ENCODE results near the gene APOO. TPM values are rescaled to one million over a fixed set of nuclear protein-coding genes. Genes with fewer than 3 reads are reported as not detected.

The APOO gene
- total RNA-seq, 1 experiment from 2014 or later, result 42.3 TPM

- no peaks in the 10 kb centered on the region for H3K27me3 ChIP-seq (ENCODE audit: insufficient read depth, low read depth)
- no peak overlapping the region for H3K4me3 ChIP-seq
- no peaks in the 10 kb centered on the region for H3K9me3 ChIP-seq (ENCODE audit: insufficient read depth, low read depth)
- no peaks in the 10 kb centered on the region for H4K20me1 ChIP-seq (ENCODE audit: insufficient read depth)
- CTCF ChIA-PET, result no interaction called here
- no peak overlapping the region for H3K27ac ChIP-seq
- peak overlapping the region; percentile 39; the same call in 1 of the 2 replicates for H2AFZ ChIP-seq
- H3K4me2 ChIP-seq, result no peak overlapping the region
- no peaks in the 10 kb centered on the region for H3K79me2 ChIP-seq (ENCODE audit: low read depth)
- no peaks in the 10 kb centered on the region for H3F3A ChIP-seq (ENCODE audit: insufficient read depth, low read depth)
- TF ChIP-seq CTCF (conservative IDR thresholded peaks at IDR 0.05) (no peak), EZH2 (IDR thresholded peaks at IDR 0.05; ENCODE audit: low read depth) (no peak)
- POLR2A ChIA-PET (ENCODE audit: unreplicated experiment), result no interaction called here
- H3K4me1 ChIP-seq (replicated peaks; ENCODE audit: insufficient read depth), result no peaks in the 10 kb centered on the region
- BruUV-seq (replicated peaks), result no TSS peak
- no peaks in the 10 kb centered on the region for H3K36me3 ChIP-seq (ENCODE audit: low read depth)
- H3K9me2 ChIP-seq (ENCODE audit: insufficient read depth), result no peaks in the 10 kb centered on the region
- DNase-seq, result no peak
- intact Hi-C loops (cut with micrococcal nuclease; ENCODE audit: unreplicated experiment), result no loop called here
These were observed 45.5 kb upstream of the APOO start for GRCh38 chrX:23952984-23953907.

GRCh38 chrX:23952391-23952790, 44.7 kb upstream of the APOO start:
- CTCF ChIA-PET, result no interaction called here
- DNase-seq, result no peak
- POLR2A ChIA-PET (ENCODE audit: unreplicated experiment), result no interaction called here
- no peaks in the 10 kb centered on the region for H3K9me3 ChIP-seq (ENCODE audit: insufficient read depth, low read depth)
- intact Hi-C loops (cut with micrococcal nuclease; ENCODE audit: unreplicated experiment), result no loop called here
- no peak overlapping the region for H3K27ac ChIP-seq
- H3K4me2 ChIP-seq, result no peak overlapping the region
- no TSS peak for BruUV-seq (replicated peaks)
- TF ChIP-seq EZH2 (IDR thresholded peaks at IDR 0.05; ENCODE audit: low read depth) (no peak), CTCF (conservative IDR thresholded peaks at IDR 0.05) (no peak)
- no peak overlapping the region for H3K4me3 ChIP-seq
- no peaks in the 10 kb centered on the region for H4K20me1 ChIP-seq (ENCODE audit: insufficient read depth)
- H3K79me2 ChIP-seq (ENCODE audit: low read depth), result no peaks in the 10 kb centered on the region
- no peak overlapping the region for H2AFZ ChIP-seq
- no peaks in the 10 kb centered on the region for H3K27me3 ChIP-seq (ENCODE audit: insufficient read depth, low read depth)
- H3K36me3 ChIP-seq (ENCODE audit: low read depth), result no peaks in the 10 kb centered on the region
- H3F3A ChIP-seq (ENCODE audit: insufficient read depth, low read depth), result no peaks in the 10 kb centered on the region
- no peaks in the 10 kb centered on the region for H3K4me1 ChIP-seq (replicated peaks; ENCODE audit: insufficient read depth)
- no peaks in the 10 kb centered on the region for H3K9me2 ChIP-seq (ENCODE audit: insufficient read depth)

GRCh38 chrX:23945206-23945605, 37.5 kb upstream of the APOO start:
- Histone ChIP-seq H3K9me2 (ENCODE audit: insufficient read depth) (no peaks in the 10 kb centered on the region), H3K9me3 (ENCODE audit: insufficient read depth, low read depth) (no peaks in the 10 kb centered on the region), H3K27ac (no peak overlapping the region), H3F3A (ENCODE audit: insufficient read depth, low read depth) (no peaks in the 10 kb centered on the region), H2AFZ (no peak overlapping the region), H3K36me3 (ENCODE audit: low read depth) (no peaks in the 10 kb centered on the region), H3K27me3 (ENCODE audit: insufficient read depth, low read depth) (no peaks in the 10 kb centered on the region), H4K20me1 (ENCODE audit: insufficient read depth) (no peaks in the 10 kb centered on the region), H3K4me2 (no peak overlapping the region), H3K79me2 (ENCODE audit: low read depth) (no peaks in the 10 kb centered on the region), H3K4me3 (no peak overlapping the region), H3K4me1 (replicated peaks; ENCODE audit: insufficient read depth) (no peaks in the 10 kb centered on the region)
- intact Hi-C loops (cut with micrococcal nuclease; ENCODE audit: unreplicated experiment), result no loop called here
- no peak for DNase-seq
- ChIA-PET CTCF (no interaction called here), POLR2A (ENCODE audit: unreplicated experiment) (no interaction called here)
- TF ChIP-seq EZH2 (IDR thresholded peaks at IDR 0.05; ENCODE audit: low read depth) (no peak), CTCF (conservative IDR thresholded peaks at IDR 0.05) (no peak)
- BruUV-seq (replicated peaks), result no TSS peak

Data from PC-9 (cell line).